ENCODE results near the gene GORASP2.

DNA sequence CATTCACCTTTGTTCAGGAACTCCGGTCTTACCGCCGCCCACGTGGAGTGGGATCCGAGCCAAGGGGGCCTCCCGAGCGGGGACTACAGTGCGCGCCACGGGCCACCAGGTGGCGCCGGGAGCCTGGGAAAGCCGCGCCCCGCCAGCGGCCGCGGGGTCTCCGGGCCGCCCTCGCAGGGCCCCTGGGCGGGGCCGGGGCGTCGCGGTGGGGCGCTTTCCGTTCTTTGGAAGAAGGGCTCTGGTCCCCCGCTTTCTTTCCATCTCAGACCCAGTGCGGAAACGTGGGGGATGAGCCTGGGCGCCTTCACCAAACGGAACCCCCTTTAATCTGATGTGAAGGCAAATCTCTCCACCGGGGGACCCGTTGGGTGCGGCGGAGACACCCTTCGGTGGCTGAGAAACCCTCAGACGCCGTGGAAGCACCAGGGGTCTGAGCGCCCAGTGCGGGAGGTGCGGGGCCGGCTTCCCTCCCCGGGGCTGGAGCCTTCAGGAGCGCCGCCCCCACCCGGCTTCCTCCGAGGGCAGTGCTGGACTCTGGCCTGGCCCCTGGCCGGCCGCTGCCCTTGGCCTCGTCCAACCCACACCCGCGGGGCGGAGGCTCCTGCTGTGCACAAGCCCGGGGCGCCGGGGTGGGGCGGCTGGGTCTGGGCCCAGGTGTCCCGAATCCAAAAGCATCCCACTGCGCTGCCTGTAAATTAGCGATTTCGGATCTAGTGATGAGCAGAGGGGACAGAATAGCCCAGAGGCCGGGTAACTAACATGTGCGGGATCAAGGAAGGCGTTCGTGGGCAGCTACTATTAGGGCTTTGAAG, 44.6 kb downstream of the GORASP2 start:
- TF ChIP-seq, protein P1, sequence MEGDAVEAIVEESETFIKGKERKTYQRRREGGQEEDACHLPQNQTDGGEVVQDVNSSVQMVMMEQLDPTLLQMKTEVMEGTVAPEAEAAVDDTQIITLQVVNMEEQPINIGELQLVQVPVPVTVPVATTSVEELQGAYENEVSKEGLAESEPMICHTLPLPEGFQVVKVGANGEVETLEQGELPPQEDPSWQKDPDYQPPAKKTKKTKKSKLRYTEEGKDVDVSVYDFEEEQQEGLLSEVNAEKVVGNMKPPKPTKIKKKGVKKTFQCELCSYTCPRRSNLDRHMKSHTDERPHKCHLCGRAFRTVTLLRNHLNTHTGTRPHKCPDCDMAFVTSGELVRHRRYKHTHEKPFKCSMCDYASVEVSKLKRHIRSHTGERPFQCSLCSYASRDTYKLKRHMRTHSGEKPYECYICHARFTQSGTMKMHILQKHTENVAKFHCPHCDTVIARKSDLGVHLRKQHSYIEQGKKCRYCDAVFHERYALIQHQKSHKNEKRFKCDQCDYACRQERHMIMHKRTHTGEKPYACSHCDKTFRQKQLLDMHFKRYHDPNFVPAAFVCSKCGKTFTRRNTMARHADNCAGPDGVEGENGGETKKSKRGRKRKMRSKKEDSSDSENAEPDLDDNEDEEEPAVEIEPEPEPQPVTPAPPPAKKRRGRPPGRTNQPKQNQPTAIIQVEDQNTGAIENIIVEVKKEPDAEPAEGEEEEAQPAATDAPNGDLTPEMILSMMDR (IDR thresholded peaks at IDR 0.05), result peak; percentile 97 to 99
- TF ChIP-seq POLR2AphosphoS5 (IDR thresholded peaks at IDR 0.05) (no peak), POLR2A (IDR thresholded peaks at IDR 0.05) (no peak)
